Left ventricle myocardium superior (tissue), 1 donor: ENCODE results near the gene ZNF35. TPM values are rescaled to one million over a fixed set of nuclear protein-coding genes. Genes with fewer than 3 reads are reported as not detected.
"Not testable (repeated sequence)": the region's sequence is repeated elsewhere in the genome, so short reads cannot be mapped to it uniquely, and the experiment has no call there.

Source experiments
- ATAC-seq: fragments of 200-7000 bp; cut with Tn5 transposase; one replicate; pipeline ENCODE4 v1.9.1; 2020; ENCODE audit warnings: mild to moderate bottlenecking, moderate library complexity
- DNase-seq: peaks from one replicate; pipeline ENCODE4 v3.0.0-alpha.2; 2020
- intact Hi-C: fragments of 100-400 bp; cut with micrococcal nuclease; formaldehyde crosslinking; loops from one replicate; pipeline ENCODE4 v1.11.0; 2022
- long read RNA-seq: library from polyadenylated mRNA; unstranded; transcript quantifications from one replicate; pipeline ENCODE4 v2.0.0, GENCODE V29; 2021
- total RNA-seq: library from RNA; stranded (reverse); fragmentation: NEBNext Ultra II Directional; extraction: Animal tissue kit (Norgen Biotek cat#: 25700); gene quantifications from one replicate; pipeline ENCODE4 v1.2.1, GENCODE V29; 2021
- donor health status: DM: no; HTN: yes; CAD: no; lungs with severe emphysema.

The ZNF35 gene
- total RNA-seq = 4.7 TPM
- long read RNA-seq, partial matches to known transcripts = 1 of 5 reads
- long read RNA-seq, other reads (novel, unspliced or antisense) = 1 of 5 reads

DNA sequence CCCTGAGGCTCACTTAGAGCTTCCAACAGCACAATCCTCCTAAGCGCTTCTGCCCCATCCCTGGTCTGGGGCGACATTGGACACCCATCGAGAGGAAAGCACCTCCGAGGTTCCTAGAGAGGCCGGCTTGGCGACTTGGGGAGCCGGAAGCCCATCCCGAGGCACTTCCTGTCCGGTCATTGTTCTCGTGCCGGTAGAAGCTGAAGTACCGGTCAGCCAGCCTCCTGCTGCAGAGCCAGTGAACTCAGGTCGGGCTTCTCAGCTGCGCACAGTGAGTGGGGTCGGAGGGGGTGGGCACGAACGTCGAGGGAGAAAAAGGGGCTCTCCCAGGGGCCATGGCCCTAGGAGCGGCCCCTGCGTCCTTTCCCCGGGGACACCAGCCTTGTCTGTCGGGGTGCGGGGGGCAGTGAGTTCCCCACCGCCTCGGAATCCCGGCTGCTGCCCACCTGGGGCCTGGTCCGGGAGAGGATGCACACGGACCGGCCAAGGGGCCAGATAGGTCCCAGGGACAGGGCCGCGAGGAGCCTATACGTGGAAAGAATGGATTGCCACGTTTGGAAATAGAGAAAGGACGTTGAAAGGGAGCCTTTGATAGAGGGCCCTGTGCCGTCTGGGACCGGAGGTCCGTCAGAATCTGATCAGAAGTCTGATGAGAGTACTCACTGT lies at the start of gene ZNF35:
Gene ZNF35 (plus strand): TSS at position 169 of the 666 bp plus-strand sequence. CDS start 2,336 bp downstream, outside the sequence.
- intact Hi-C loops = no loop called here
- DNase-seq = peak; percentile 81
- ATAC-seq = peak; percentile 98

DNA sequence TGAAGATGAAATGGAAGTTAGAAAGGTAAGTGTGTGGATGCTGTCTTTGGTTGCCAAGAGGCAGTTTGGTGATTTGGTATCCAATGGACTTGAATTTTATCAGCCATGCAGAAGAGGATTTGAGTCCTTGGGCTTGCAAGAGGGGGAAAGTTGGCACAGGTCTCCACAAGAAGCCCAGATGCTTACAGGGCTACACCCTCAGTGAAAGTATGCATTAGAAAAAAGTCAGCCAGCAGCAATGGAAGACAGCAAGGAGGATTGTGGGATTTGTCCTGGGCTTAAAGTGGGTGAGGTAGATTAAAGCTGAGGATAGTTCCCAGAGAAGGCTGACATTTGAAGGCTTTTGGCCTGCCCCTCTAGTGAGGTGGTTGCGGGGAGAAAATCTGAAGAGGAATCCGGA lies 46.8 kb upstream of the ZNF35 start:
- ATAC-seq = no peak
- no peak for DNase-seq
- intact Hi-C loops = no loop called here

DNA sequence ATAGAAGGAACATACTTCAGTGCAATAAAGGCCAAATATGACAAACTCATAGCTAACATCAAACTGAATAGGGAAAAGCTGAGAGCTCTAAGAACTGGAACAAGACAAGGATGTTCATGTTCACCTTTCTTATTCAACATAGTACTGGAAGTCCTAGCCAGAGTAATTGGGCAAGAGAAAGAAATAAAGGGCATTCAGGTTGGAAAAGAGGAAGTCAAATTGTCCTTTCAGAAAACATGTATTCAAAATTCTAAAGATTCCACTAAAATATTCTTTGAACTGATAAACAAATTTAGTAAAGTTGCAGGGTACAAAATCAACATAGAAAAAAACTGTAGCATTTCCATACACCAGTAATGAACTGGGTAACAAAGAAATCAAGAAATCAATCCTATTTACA lies 35.9 kb upstream of the ZNF35 start:
- no peak for ATAC-seq
- DNase-seq = no peak
- intact Hi-C loops = no loop called here

DNA sequence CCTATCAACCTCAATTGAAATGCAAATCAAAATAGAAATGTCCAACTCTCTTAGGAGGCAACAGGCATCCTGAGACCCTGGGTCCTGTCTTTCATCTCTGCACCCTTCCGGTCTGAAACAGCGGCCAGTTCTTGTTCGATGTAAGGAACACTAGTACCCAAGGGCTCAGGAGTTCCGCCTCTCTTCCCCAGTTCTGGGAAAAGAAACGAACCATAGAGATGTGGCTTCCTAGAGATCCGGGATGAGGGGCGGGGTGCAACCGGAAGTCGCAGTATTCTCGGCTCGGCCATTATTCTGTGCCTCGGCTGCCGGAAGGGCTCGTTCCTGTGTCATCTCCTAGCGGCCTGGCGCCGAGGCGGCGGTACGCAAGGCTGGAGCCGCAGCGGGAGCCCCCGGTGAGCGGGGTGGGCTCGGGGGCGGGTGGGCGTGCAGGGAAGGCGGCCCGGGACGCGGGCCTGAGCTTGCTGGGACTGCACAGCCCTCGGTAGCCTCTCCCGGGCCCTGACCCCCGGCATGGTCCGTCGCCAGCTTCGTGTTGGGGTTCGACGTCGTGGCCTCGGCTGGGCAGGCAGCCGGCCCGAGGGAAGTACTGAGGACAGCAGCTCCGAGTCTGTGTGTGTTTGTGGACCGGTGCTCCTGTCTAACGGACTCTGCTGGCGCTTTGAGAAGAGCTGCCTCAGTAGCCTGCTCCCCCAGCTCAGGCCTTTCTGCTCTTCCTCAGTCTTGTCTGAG lies 23.6 kb upstream of the ZNF35 start, which contains the start of gene ZNF197:
Gene ZNF197 (plus strand): TSS at position 288 of the 732 bp plus-strand sequence. CDS start 4,119 bp downstream, outside the sequence.
- DNase-seq (peak; percentile 88), ATAC-seq (peak; percentile 99)
- intact Hi-C loops = no loop called here

DNA sequence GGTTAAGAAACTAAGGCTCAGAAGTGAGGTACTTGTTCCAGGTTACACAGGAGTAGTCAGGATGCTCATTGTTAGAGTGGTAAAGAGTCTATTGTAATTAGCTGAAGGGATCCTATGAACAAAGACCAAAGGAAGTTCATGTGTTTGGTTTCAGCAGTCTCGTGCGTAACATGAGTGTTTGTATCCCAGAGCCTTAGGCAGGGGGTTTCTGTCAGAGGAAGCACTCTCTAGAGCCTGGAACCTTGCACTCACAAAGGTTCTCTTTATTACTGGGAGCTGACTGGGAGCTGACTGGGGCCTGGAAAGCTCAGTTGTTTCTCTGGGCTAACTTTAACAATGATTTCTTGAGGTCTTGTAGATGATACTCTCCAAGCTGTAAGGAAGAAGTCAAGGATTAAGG lies 19.8 kb upstream of the ZNF35 start:
- ATAC-seq = no peak
- intact Hi-C loops = no loop called here
- DNase-seq = no peak

DNA sequence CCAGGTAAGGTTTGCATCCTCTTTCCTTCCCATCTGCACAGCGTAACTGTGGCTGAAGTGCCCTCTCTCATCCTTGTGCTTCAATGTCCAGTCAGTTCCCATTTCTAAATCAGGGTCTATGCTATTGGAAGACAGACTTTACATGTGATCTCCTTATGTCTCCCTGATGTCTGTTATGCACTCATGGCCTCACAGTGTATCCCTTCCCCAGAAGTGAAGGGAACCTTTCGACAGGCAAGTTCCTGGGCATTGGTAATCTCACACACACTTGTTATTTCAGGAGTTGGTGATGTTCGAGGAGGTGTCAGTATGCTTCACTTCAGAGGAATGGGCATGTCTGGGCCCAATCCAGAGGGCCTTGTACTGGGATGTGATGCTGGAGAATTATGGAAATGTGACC lies 16.3 kb upstream of the ZNF35 start:
- intact Hi-C loops = no loop called here
- ATAC-seq (no peak), DNase-seq (no peak)

DNA sequence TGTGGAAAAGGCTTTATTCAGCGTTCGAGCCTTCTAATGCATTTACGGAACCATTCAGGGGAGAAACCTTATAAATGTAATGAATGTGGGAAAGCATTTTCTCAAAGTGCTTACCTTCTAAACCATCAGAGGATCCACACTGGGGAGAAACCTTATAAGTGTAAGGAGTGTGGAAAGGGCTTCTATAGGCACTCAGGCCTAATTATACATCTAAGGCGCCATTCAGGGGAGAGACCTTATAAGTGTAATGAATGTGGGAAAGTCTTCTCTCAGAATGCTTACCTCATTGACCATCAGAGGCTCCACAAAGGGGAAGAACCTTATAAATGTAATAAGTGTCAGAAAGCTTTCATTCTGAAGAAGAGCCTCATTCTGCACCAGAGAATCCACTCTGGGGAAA lies 6.2 kb upstream of the ZNF35 start:
- DNase-seq (no peak), ATAC-seq (no peak)
- intact Hi-C loops = no loop called here

DNA sequence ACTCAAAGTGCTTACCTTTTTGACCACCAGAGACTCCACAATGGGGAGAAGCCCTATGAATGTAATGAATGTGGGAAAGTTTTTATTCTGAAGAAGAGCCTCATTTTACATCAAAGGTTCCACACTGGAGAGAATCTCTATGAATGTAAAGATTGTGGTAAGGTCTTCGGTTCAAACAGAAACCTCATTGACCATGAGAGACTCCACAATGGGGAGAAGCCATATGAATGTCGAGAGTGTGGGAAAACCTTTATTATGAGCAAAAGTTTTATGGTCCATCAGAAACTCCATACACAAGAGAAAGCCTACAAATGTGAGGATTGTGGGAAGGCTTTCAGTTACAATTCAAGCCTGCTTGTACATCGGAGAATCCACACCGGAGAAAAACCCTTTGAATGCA lies 5.5 kb upstream of the ZNF35 start:
- DNase-seq = no peak
- no peak for ATAC-seq
- intact Hi-C loops = no loop called here

DNA sequence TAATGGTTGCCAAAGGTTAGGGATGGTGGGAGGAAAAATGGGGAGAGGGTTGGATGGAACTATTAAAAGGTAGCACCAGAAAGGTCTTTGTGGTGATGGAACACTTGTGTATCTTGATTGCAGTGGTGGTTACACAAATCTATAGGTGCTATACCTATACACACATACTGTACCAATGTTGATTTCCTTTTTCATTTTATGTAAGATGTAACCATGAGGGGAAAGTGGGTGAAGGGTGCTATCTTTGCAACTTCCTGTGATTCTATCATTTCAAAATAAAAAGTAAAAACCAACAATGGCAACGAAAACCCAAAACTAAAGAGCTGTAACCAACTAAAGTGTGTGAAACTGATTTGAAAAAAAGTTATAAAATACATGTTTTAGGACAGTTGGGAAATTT lies 761 bp upstream of the ZNF35 start:
- intact Hi-C loops = no loop called here
- DNase-seq (no peak), ATAC-seq (no peak)

DNA sequence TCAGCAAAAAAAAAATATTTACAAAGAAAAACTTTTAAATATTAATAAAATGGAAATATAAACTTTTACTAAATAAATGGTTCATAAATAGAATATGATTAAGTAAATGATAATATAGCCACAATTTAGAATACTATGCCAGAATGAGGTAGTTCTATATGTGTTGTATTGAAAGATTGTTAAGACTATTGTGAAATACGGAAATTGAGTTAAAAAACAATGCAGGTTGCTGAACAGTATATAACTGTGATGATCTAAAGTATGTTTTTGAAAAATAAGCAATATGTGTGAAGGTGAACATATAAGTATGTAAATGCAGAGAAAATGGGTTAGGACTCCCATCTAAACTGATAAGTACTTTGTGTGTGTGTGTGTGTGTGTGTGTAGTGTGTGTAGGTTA lies 1.2 kb downstream of the ZNF35 start:
- DNase-seq (no peak), ATAC-seq (no peak)
- intact Hi-C loops = no loop called here

DNA sequence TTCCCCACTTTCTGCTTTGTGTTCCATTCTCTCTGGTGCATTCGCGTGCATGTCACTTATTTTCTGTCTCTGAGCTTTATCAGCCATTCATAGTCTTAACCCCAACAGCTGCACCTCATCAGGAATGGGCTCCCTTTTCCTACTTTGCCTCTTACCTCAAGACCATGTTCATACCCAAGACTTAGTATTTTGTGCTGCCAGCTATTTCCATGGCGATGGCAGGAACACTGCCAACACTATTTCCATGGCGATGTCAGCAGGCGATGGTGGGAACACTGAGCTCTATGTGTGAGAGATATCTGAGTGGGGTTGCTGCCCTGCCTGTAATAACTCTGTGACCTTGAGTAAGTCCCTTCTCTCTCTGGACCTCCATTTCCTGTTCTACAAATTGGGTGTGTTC lies 5.5 kb downstream of the ZNF35 start:
- no peak for DNase-seq
- intact Hi-C loops = no loop called here
- ATAC-seq = no peak

DNA sequence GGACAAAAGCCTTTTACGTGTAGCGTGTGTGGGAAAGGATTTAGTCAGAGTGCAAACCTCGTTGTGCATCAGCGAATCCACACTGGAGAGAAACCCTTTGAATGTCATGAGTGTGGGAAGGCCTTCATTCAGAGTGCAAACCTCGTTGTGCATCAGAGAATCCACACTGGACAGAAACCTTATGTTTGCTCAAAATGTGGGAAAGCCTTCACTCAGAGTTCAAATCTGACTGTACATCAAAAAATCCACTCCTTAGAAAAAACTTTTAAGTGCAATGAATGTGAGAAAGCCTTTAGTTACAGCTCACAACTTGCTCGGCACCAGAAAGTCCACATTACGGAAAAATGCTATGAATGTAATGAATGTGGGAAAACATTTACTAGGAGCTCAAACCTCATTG lies 10.5 kb downstream of the ZNF35 start:
- DNase-seq (no peak), ATAC-seq (no peak)
- intact Hi-C loops = no loop called here

DNA sequence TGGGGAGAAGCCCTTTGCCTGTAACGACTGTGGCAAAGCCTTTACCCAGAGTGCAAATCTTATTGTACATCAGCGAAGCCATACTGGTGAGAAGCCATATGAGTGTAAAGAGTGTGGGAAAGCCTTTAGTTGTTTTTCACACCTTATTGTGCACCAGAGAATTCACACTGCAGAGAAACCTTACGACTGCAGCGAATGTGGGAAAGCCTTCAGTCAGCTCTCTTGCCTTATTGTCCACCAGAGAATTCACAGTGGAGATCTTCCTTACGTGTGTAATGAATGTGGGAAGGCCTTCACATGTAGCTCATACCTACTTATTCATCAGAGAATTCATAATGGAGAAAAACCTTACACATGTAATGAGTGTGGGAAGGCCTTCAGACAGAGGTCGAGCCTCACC lies 10.9 kb downstream of the ZNF35 start:
- DNase-seq (no peak), ATAC-seq (no peak)
- intact Hi-C loops = no loop called here

DNA sequence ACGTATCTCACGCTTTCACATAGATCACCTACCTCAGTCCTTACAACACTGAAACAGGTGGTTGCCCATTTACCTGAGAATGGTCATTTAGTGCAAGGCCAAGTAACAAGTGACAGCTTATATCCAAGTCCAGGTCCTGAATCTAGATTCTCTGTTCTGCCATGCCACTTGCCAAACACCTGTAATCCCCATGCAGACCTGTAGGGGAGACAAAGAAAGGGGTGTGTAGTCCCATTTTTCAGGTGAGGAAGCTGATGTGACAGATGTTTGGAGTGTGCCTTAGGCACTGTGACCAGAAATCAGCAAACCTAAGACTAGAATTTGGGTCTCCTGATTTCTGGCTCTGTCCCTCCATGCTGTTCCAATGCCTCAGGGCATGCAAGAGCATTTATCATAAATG lies 12.7 kb downstream of the ZNF35 start:
- ATAC-seq (no peak), DNase-seq (no peak)
- intact Hi-C loops = no loop called here

DNA sequence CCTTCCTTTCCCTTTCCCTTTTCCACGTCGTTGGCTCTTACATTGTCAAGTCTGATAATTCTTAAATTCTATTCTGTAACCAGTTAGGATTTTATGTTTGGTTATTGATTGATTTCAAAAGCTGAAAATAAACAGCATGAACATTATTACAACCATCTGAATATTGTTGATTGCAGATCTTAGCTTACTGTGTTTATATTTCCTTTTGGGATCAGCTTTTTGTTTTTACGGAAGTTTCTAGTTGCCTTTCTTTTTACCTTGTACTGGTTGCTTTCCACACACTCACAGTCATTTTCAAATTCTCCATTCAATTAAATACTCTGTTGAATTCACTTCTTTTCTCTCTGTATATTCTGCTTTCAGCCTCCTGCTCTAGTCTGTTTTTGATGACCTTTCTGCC lies 16.6 kb downstream of the ZNF35 start:
- intact Hi-C loops = no loop called here
- DNase-seq (no peak), ATAC-seq (no peak)

DNA sequence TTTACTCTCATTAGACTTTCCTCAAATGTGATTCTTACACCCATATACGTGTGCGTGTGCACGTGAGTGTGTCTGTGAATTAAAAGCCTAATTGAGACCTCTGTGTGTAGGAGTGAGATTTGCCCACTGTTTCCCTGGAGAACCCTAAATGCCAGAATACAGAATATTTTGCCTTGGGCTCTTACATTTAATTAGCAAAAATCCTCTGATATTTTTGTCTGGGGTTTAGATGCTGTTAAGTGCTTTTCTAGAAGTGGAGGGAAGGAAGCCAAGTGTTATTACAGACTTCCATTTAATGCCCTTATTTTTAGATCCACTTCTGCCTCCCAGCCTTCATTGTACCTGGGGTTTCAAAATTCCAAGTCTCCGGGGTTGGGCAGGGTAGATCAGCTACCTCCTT lies 17.8 kb downstream of the ZNF35 start:
- ATAC-seq (no peak), DNase-seq (no peak)
- intact Hi-C loops = no loop called here

DNA sequence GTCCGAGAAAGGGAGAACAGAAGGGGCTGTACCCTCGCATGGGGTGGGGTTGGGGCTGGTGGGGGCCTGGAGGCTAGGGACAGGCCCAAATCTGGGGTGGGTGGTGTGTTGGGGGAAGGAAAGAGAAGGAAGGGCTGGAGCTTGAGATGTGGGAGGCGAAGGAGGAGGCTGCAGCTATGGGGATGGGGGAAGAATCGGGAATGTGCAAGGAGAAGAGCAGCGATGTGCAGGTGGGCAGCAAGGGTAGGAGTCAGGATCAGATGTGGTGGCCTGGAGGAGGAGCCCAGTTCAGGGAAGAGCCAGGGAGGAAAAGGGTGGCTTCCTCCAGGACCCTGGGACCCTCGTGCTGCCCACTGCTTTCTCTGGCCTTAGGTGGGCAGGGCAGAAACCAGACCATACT lies 21.2 kb downstream of the ZNF35 start:
- ATAC-seq (no peak), DNase-seq (no peak)
- intact Hi-C loops = no loop called here

DNA sequence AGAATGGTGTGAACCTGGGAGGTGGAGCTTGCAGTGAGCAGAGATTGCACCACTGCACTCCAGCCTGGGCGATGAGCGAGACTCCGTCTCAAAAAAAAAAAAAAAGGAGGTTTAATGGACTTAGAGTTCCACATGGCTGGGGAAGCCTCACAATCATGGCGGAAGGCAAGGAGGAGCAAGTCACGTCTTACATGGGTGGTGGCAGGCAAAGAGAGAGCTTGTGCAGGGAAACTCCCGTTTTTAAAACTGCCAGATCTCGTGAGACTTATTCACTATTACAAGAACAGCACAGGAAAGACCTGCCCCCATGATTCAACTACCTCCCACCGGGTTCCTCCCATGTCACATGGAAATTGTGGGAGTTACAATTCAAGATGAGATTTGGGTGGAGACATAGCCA lies 24.9 kb downstream of the ZNF35 start:
- ATAC-seq, intact Hi-C loops, DNase-seq: not testable (repeated sequence)

DNA sequence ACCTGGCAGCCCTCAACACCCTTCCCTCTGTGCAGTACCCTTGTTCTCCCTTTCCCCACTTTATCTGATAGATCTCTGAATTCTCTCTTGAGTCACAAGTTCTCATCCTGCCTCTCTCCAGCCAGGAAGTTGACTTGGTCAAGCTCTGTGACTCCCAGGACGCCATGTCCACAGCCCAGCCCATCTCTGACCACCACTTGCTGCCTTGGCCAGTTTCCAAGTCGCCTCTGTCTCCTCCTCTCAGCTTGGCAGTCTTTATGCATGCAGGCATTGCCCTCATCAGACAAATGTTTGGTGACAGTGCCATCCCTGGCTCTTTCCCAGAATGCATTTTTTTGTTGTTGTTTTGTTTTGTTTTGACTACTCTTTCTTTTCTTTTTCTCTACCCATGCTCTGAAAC lies 25.7 kb downstream of the ZNF35 start:
- intact Hi-C loops = no loop called here
- ATAC-seq = no peak
- no peak for DNase-seq

DNA sequence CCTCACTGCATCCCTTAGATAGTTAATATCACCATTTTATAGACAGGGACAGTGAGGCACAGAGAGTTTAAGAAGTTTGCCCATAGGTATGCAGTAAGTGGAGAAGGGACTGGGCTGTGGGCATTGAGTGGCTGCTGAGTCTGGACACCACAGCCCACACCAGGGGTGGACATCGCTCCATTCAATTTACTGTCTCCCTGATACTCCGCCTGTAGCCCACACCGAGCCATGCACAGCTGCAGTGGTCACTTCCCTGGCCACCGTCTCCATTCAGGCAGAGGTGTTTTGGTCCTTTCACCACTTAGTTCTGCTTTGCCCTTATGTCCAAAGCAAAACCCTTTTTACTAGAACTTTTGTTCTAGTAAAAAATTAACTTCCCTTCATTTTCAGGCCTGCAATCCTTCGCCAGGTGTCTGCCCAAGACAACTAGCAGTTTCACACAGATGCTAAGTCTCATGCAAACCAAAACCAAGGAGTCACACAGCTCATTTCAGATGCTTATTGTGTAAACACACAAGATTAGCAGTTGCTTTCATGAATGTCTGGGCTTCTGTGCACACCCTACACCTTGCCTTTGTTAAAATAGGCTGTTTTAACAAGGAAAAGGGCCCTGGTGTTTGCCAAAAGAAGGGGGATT lies 30.1 kb downstream of the ZNF35 start:
- no peak for DNase-seq
- intact Hi-C loops = no loop called here
- ATAC-seq = no peak
